Adrenal gland (tissue), 12 donors: Measurements from ENCODE around the gene GLDN. TPM values are rescaled to one million over a fixed set of nuclear protein-coding genes. Genes with fewer than 3 reads are reported as not detected.

Experiments used
- DNase-seq, 7 donors: peaks; one replicate each; pipeline ENCODE4 v3.0.0-alpha.2; 2019 to 2020
- H3K27ac ChIP-seq, 5 donors: fragments of 200-600 bp; sonication (generic) in 4 of 5; 1 replicate in 3 of 5; 2 replicates in 2 of 5; pipeline versions ENCODE4 v1.5.1 to v1.8.0; 2016 to 2020; ENCODE audit warnings: mild to moderate bottlenecking in 1 of 5
- H3K27me3 ChIP-seq: fragments of 200-600 bp; 2 replicates; pipeline ENCODE4 v1.8.0; 2021
- H3K36me3 ChIP-seq, 2 donors: fragments of 200-600 bp; replicated peaks in 1 of 2; 1 replicate in 1 of 2; 2 replicates in 1 of 2; pipeline versions ENCODE4 v1.5.1 to v1.8.0; 2018 to 2022
- H3K4me1 ChIP-seq, 2 donors: fragments of 200-600 bp; replicated peaks in 1 of 2; 1 replicate in 1 of 2; 2 replicates in 1 of 2; pipeline versions ENCODE4 v1.5.1 to v1.8.0; 2018 to 2021
- H3K4me3 ChIP-seq, 4 donors: fragments of 200-600 bp; sonication (generic) in 3 of 4; one replicate each; pipeline ENCODE4 v1.5.1; 2016 to 2018
- H3K9me3 ChIP-seq, 3 donors: fragments of 200-600 bp; sonication (generic) in 1 of 3; replicated peaks in 1 of 3; 1 replicate in 2 of 3; 2 replicates in 1 of 3; pipeline versions ENCODE4 v1.5.1 to v1.8.0; 2016 to 2021
- CTCF ChIP-seq, 6 experiments: fragments of 450-650 bp in 4 of 6; fragments of 200-600 bp in 2 of 6; sonication (generic) in 1 of 6; IDR thresholded peaks; 1 replicate in 5 of 6; 2 replicates in 1 of 6; pipeline versions ENCODE4 v1.5.1 to v1.8.0; 2016 to 2021; ENCODE audit warnings: antibody characterized with exemption in 6 of 6, mild to moderate bottlenecking in 2 of 6, moderate library complexity in 1 of 6
- POLR2A ChIP-seq, 2 donors: fragments of 450-650 bp; IDR thresholded peaks; one replicate each; pipeline ENCODE4 v1.6.1; 2017; ENCODE audit warnings: antibody characterized with exemption in 2 of 2, mild to moderate bottlenecking in 2 of 2, moderate library complexity in 1 of 2
- whole genome bisulfite sequencing, 4 donors: extraction: QIAGEN DNeasy Blood & Tissue Kit in 2 of 4; methylation state at CpG; one replicate each; pipeline versions ENCODE4 v1.1.5 to v1.1.7; 2013 to 2017; 5-methylcytosine and 5-hydroxymethylcytosine counted together
- intact Hi-C, 2 donors: fragments of 100-400 bp; cut with DNase I; formaldehyde crosslinking; loops; one replicate each; pipeline versions ENCODE4 v1.14.1 to v1.15.0; 2022 to 2023
- polyA plus RNA-seq, 3 donors: library from polyadenylated mRNA; stranded (reverse); fragments of 200-250 nt in 2 of 3; fragments of 350-450 nt in 1 of 3; fragmentation: Illumina TruSeq in 1 of 3; extraction: RNeasy Lipid Tissue Mini Kit (QIAGEN cat#74804) in 1 of 3; gene quantifications; one replicate each; pipeline ENCODE4 v1.2.3, GENCODE V29; 2013 to 2014
- total RNA-seq, 9 donors: library from RNA; depleted of rRNA in 4 of 9; stranded (reverse); fragments of >200 nt in 4 of 9; fragments of 120-200 nt in 1 of 9; fragmentation: NEBNext Ultra II Directional in 1 of 9; extraction: Animal tissue kit (Norgen Biotek cat#: 25700) in 1 of 9; gene quantifications; one replicate each; pipeline versions ENCODE4 v1.1.0 to v1.2.4, GENCODE V29; 2013 to 2023
- donor health status: healthy with polysubstance abuse.
- donor health status: Bipolar disorder and iron deficiency.
- donor health status: DM: yes; HTN: yes; CAD: no.
- donor health status: DM: no; HTN: no; CAD: no.
- donor health status: DM: no; HTN: no; CAD: no.
- donor health status: DM: yes; HTN: yes; CAD: no.

GLDN gene
- total and polyA plus RNA-seq, 12 donors: 0.44 to 30.8 (median 5.9) TPM

- Histone ChIP-seq H3K4me3 (no peak overlapping the region), H3K9me3 (no peaks in the 10 kb centered on the region), H3K27ac (no peak overlapping the region), H3K4me1 (no peaks in the 10 kb centered on the region), H3K27me3 (no peaks in the 10 kb centered on the region), H3K36me3 (no peaks in the 10 kb centered on the region)
- TF ChIP-seq CTCF (IDR thresholded peaks at IDR 0.05) (no peak), POLR2A (IDR thresholded peaks at IDR 0.05) (no peak)
- WGBS, 4 donors: 71 to 89% (median 84%) methylated on average over 5 of the region's 5 CpGs
- DNase-seq: no peak
- intact Hi-C loops: no loop called here
Measured at GRCh38 chr15:51366071-51366470, 24.6 kb downstream of the GLDN start.

- Histone ChIP-seq H3K9me3 (no peaks in the 10 kb centered on the region), H3K4me3 (no peak overlapping the region), H3K36me3 (no peaks in the 10 kb centered on the region), H3K27me3 (no peaks in the 10 kb centered on the region), H3K4me1 (no peaks in the 10 kb centered on the region), H3K27ac (no peak overlapping the region)
- 74 to 83% (median 82%) methylated on average over 3 of the region's 3 CpGs for WGBS, 4 donors
- DNase-seq: peak in 1 of 7 donors; percentile 15
- intact Hi-C loops: no loop called here
- no peak for TF ChIP-seq POLR2A (IDR thresholded peaks at IDR 0.05)
- TF ChIP-seq CTCF (IDR thresholded peaks at IDR 0.05): no peak
Measured at GRCh38 chr15:51366920-51367319, 25.5 kb downstream of the GLDN start.

GRCh38 chr15:51367322-51367976, 26.0 kb downstream of the GLDN start:
- no peaks in the 10 kb centered on the region for H3K36me3 ChIP-seq
- H3K27ac ChIP-seq: no peak overlapping the region
- no peak for DNase-seq
- intact Hi-C loops: no loop called here
- H3K9me3 ChIP-seq: no peaks in the 10 kb centered on the region
- no peaks in the 10 kb centered on the region for H3K4me1 ChIP-seq
- H3K4me3 ChIP-seq: no peak overlapping the region
- TF ChIP-seq POLR2A (IDR thresholded peaks at IDR 0.05) (no peak), CTCF (IDR thresholded peaks at IDR 0.05) (no peak)
- WGBS, 4 donors: 90 to 95% (median 91%) methylated on average over 10 of the region's 10 CpGs
- H3K27me3 ChIP-seq: no peaks in the 10 kb centered on the region

- no peak for TF ChIP-seq POLR2A (IDR thresholded peaks at IDR 0.05)
- no peak for TF ChIP-seq CTCF (IDR thresholded peaks at IDR 0.05)
- Histone ChIP-seq H3K27ac (no peak overlapping the region), H3K4me3 (no peak overlapping the region), H3K9me3 (no peaks in the 10 kb centered on the region), H3K36me3 (no peaks in the 10 kb centered on the region), H3K27me3 (no peaks in the 10 kb centered on the region), H3K4me1 (no peaks in the 10 kb centered on the region)
- intact Hi-C loops: no loop called here
- WGBS, 4 donors: 72 to 88% (median 84%) methylated on average over 6 of the region's 6 CpGs
- DNase-seq: no peak
Measured at GRCh38 chr15:51368307-51368706, 26.9 kb downstream of the GLDN start.
